MM.1S (cell line): ENCODE measurements around the gene FAM24B.

Source experiments
- DNase-seq: peaks from one replicate; pipeline ENCODE4 v3.0.0-alpha.2; 2015
- H2AFZ ChIP-seq: fragments of 300-600 bp; sonication (generic); 2 replicates; pipeline ENCODE4 v1.6.0; 2016; ENCODE audit warnings: antibody characterized with exemption, low read length
- H3F3A ChIP-seq: fragments of 300-600 bp; sonication (generic); 2 replicates; pipeline ENCODE4 v1.6.1; 2016; ENCODE audit warnings: mild to moderate bottlenecking, antibody characterized with exemption, low read length, moderate library complexity, mixed read lengths; ENCODE audit not compliant: insufficient read depth
- H3K27ac ChIP-seq: fragments of 300-600 bp; sonication (generic); 2 replicates; pipeline ENCODE4 v1.5.1; 2016; ENCODE audit warnings: mild to moderate bottlenecking, low read length
- H3K27me3 ChIP-seq: fragments of 300-600 bp; sonication (generic); replicated peaks from 2 replicates; pipeline ENCODE4 v1.6.0; 2016; ENCODE audit warnings: low read length; ENCODE audit not compliant: insufficient read depth
- H3K36me3 ChIP-seq: fragments of 300-600 bp; sonication (generic); replicated peaks from 2 replicates; pipeline ENCODE4 v1.6.1; 2016; ENCODE audit warnings: mild to moderate bottlenecking, low read length, mixed read lengths; ENCODE audit not compliant: insufficient read depth
- H3K4me1 ChIP-seq: fragments of 300-600 bp; sonication (generic); 2 replicates; pipeline ENCODE4 v1.6.1; 2016; ENCODE audit warnings: low read length, mixed read lengths
- H3K4me2 ChIP-seq: fragments of 300-600 bp; sonication (generic); 2 replicates; pipeline ENCODE4 v1.6.0; 2016; ENCODE audit warnings: low read depth, low read length
- H3K4me3 ChIP-seq: fragments of 300-600 bp; sonication (generic); 2 replicates; pipeline ENCODE4 v1.5.1; 2016; ENCODE audit warnings: low read length, mixed read lengths
- H3K79me2 ChIP-seq: fragments of 300-600 bp; sonication (generic); 2 replicates; pipeline ENCODE4 v1.6.1; 2016; ENCODE audit warnings: mixed run types, low read length, mixed read lengths
- H3K9ac ChIP-seq: fragments of 300-600 bp; sonication (generic); 2 replicates; pipeline ENCODE4 v1.6.1; 2016; ENCODE audit warnings: low read length, mixed read lengths
- H3K9me2 ChIP-seq: fragments of 300-600 bp; sonication (generic); replicated peaks from 2 replicates; pipeline ENCODE4 v1.6.1; 2016; ENCODE audit warnings: mild to moderate bottlenecking, low read length, mixed read lengths; ENCODE audit not compliant: insufficient read depth
- H3K9me3 ChIP-seq: fragments of 300-600 bp; sonication (generic); replicated peaks from 2 replicates; pipeline ENCODE4 v1.6.1; 2016; ENCODE audit warnings: mild to moderate bottlenecking, low read length, mixed read lengths; ENCODE audit not compliant: insufficient read depth
- H4K20me1 ChIP-seq: fragments of 300-600 bp; sonication (generic); 2 replicates; pipeline ENCODE4 v1.6.1; 2016; ENCODE audit warnings: mild to moderate bottlenecking, low read length, moderate library complexity, mixed read lengths; ENCODE audit not compliant: insufficient read depth
- EZH2 ChIP-seq: fragments of 300-600 bp; sonication (generic); optimal IDR thresholded peaks from 2 replicates; pipeline ENCODE3; 2017; ENCODE audit warnings: low read depth, mild to moderate bottlenecking, antibody characterized with exemption, low read length, mixed read lengths
- EZH2phosphoT487 ChIP-seq: fragments of 300-600 bp; sonication (generic); IDR thresholded peaks from 2 replicates; pipeline ENCODE4 v1.6.1; 2018; ENCODE audit warnings: antibody characterized with exemption, low read length
- TF ChIP-seq, protein P1 (sequence below): fragments of 300-600 bp; sonication (generic); IDR thresholded peaks from 2 replicates; pipeline ENCODE4 v1.5.1; 2016; ENCODE audit warnings: antibody characterized with exemption, low read length, mixed read lengths

FAM24B gene

DNA sequence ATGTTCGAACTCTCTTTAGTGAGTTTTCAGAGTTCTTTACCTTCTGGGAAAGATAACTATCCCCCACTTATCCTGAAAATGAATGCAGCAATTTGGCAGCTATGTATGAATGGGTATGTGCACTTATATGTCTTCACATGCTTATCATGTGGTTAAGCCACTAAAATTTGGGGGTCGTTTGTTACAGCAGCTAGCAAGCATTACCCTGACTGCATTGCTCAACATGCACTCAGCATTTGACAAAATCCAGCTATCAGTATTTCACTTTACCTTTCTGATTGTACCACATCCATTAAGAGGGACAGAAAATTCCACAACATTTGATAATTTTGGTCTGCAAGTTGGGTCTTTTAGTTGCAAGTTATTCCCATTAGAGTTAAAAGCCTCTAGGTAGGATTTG lies 43.5 kb downstream of the FAM24B start:
- Histone ChIP-seq H3K36me3 (no peaks in the 10 kb centered on the region; the same call in 1 of the 2 replicates), H3K4me1 (no peaks in the 10 kb centered on the region), H3K9ac (no peak overlapping the region), H3F3A (no peaks in the 10 kb centered on the region), H3K27me3 (no peaks in the 10 kb centered on the region), H3K4me3 (no peak overlapping the region), H3K27ac (no peak overlapping the region), H3K9me3 (no peaks in the 10 kb centered on the region), H3K79me2 (no peaks in the 10 kb centered on the region), H3K9me2 (no peaks in the 10 kb centered on the region), H4K20me1 (no peaks in the 10 kb centered on the region), H2AFZ (no peak overlapping the region), H3K4me2 (no peak overlapping the region)
- TF ChIP-seq EZH2 (no peak), EZH2phosphoT487 (no peak)
- TF ChIP-seq, protein P1, sequence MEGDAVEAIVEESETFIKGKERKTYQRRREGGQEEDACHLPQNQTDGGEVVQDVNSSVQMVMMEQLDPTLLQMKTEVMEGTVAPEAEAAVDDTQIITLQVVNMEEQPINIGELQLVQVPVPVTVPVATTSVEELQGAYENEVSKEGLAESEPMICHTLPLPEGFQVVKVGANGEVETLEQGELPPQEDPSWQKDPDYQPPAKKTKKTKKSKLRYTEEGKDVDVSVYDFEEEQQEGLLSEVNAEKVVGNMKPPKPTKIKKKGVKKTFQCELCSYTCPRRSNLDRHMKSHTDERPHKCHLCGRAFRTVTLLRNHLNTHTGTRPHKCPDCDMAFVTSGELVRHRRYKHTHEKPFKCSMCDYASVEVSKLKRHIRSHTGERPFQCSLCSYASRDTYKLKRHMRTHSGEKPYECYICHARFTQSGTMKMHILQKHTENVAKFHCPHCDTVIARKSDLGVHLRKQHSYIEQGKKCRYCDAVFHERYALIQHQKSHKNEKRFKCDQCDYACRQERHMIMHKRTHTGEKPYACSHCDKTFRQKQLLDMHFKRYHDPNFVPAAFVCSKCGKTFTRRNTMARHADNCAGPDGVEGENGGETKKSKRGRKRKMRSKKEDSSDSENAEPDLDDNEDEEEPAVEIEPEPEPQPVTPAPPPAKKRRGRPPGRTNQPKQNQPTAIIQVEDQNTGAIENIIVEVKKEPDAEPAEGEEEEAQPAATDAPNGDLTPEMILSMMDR: no peak
- no peak for DNase-seq

DNA sequence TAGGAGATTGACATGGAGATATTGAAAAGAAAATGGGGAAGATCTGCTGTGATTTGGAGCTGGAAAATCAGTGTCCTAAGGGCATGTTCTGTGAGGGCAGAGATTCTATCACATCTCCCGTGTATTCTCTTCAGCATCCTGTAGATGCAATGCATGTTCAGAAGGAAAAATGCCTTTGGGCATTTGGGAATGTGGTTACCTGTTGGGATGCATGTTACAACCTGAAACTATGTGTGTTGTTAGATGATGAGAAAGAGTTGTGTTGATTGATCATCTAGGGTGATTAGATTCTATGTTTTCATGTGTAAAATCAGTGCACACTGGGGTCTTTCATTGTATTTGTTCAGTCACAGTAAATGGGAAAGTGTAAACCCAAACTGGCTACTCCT lies 48.4 kb downstream of the FAM24B start:
- no peak for DNase-seq
- Histone ChIP-seq H3F3A (no peaks in the 10 kb centered on the region), H3K4me2 (no peak overlapping the region), H4K20me1 (no peaks in the 10 kb centered on the region), H3K79me2 (no peaks in the 10 kb centered on the region), H3K36me3 (no peaks in the 10 kb centered on the region; the same call in 1 of the 2 replicates), H2AFZ (no peak overlapping the region), H3K9me3 (no peaks in the 10 kb centered on the region), H3K9ac (no peak overlapping the region), H3K9me2 (no peaks in the 10 kb centered on the region), H3K4me3 (no peak overlapping the region), H3K27me3 (no peaks in the 10 kb centered on the region), H3K27ac (no peak overlapping the region), H3K4me1 (no peaks in the 10 kb centered on the region)
- no peak for TF ChIP-seq EZH2phosphoT487
- TF ChIP-seq, protein P1: no peak

DNA sequence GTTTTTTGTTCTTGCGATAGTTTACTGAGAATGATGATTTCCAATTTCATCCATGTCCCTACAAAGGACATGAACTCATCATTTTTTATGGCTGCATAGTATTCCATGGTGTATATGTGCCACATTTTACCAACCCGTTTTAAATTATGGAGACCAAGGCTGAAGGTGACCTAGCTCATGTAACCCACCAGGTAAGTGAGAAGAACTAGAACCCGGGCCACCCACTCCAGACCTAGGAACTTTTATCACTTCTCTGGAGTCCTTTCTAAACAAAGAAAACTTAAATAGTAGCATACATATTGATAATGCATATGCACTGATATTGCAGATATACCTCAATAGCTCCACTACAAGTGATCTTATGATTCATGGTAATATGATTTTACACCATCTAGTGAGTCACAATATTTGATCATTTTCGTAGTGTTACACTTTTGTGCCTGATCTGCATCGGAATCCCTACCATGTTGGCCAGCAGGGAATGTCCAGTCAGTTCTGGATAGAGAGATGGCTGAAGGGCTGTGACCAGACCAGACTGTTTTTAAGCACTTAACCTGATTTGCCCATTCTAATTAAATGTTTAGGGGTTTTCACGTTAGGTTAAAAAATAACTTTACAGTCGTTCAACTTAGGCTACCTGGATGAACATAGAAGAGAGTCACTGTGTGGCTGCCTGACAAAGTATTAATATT lies 49.0 kb downstream of the FAM24B start:
- Histone ChIP-seq H3K9ac (no peak overlapping the region), H4K20me1 (no peaks in the 10 kb centered on the region), H3K9me2 (no peaks in the 10 kb centered on the region), H2AFZ (no peak overlapping the region), H3K27me3 (no peaks in the 10 kb centered on the region), H3K79me2 (no peaks in the 10 kb centered on the region), H3K4me2 (no peak overlapping the region), H3F3A (no peaks in the 10 kb centered on the region), H3K4me3 (no peak overlapping the region), H3K4me1 (no peaks in the 10 kb centered on the region), H3K27ac (no peak overlapping the region), H3K36me3 (no peaks in the 10 kb centered on the region; the same call in 1 of the 2 replicates), H3K9me3 (no peaks in the 10 kb centered on the region)
- no peak for TF ChIP-seq EZH2
- TF ChIP-seq EZH2phosphoT487: no peak
- TF ChIP-seq, protein P1: no peak
- no peak for DNase-seq
